IMR-90 (cell line): Measurements from ENCODE around the gene HMGXB3. TPM values are rescaled to one million over a fixed set of nuclear protein-coding genes. Genes with fewer than 3 reads are reported as not detected.

Experiments used
- ATAC-seq: fragments of 200-7000 bp; cut with Tn5 transposase; 2 replicates; pipeline ENCODE4 v1.9.1; 2020; ENCODE audit warnings: low read depth, mild to moderate bottlenecking, moderate library complexity
- BruUV-seq: library from RNA; stranded (reverse); fragments of 400-500 nt; replicated peaks from 2 replicates; lab custom pipeline; 2021; lab: Mats Ljungman, UMichigan
- CTCF ChIA-PET: fragments of 300-600 bp; formaldehyde crosslinking; extraction: SDS; loops from one replicate; lab custom pipeline; 2021; ENCODE audit warnings: antibody characterized with exemption; lab: Yijun Ruan, JAX
- POLR2A ChIA-PET: fragments of 300-600 bp; sonication (Branson Sonifier 250); formaldehyde crosslinking; loops from one replicate; lab custom pipeline; 2022; ENCODE audit warnings: antibody characterized with exemption; ENCODE audit not compliant: unreplicated experiment; lab: Charles Lee
- DNase-seq: peaks from one replicate; pipeline ENCODE4 v3.0.0; 2013
- H2AFZ ChIP-seq: replicated peaks from 2 replicates; pipeline ENCODE3; 2013; ENCODE audit warnings: low read length, mild to moderate bottlenecking; ENCODE audit not compliant: poor library complexity
- H2AK5ac ChIP-seq: 2 replicates; pipeline ENCODE4 v1.6.1; 2013; ENCODE audit warnings: low read depth, low read length, inconsistent platforms
- H2AK9ac ChIP-seq: replicated peaks from 2 replicates; pipeline ENCODE3; 2013; ENCODE audit warnings: mild to moderate bottlenecking, low read depth, low read length, moderate library complexity; ENCODE audit not compliant: poor library complexity
- H2BK120ac ChIP-seq: 2 replicates; pipeline ENCODE4 v1.6.1; 2013; ENCODE audit warnings: low read depth, low read length, inconsistent platforms
- H2BK15ac ChIP-seq: 3 replicates; pipeline ENCODE4 v1.6.1; 2013; ENCODE audit warnings: low read depth, low read length, inconsistent platforms
- H2BK20ac ChIP-seq: 2 replicates; pipeline ENCODE4 v1.6.1; 2013; ENCODE audit warnings: low read depth, mild to moderate bottlenecking, inconsistent platforms, low read length, moderate library complexity
- H2BK5ac ChIP-seq: 2 replicates; pipeline ENCODE4 v1.6.1; 2013; ENCODE audit warnings: mild to moderate bottlenecking, low read depth, low read length, inconsistent platforms; ENCODE audit not compliant: poor library complexity, severe bottlenecking
- H3K14ac ChIP-seq: replicated peaks from 2 replicates; pipeline ENCODE4 v1.6.1; 2013; ENCODE audit warnings: low read depth, low read length, inconsistent platforms
- H3K18ac ChIP-seq: 2 replicates; pipeline ENCODE4 v1.6.1; 2013; ENCODE audit warnings: low read depth, low read length, control low read depth
- H3K23ac ChIP-seq: 2 replicates; pipeline ENCODE4 v1.6.1; 2013; ENCODE audit warnings: low read depth, low read length, inconsistent platforms
- H3K27ac ChIP-seq: 2 replicates; pipeline ENCODE4 v1.5.1; 2013; ENCODE audit warnings: mild to moderate bottlenecking, control low read depth, low read length; ENCODE audit not compliant: insufficient read depth
- H3K27me3 ChIP-seq: 2 replicates; pipeline ENCODE4 v1.6.1; 2013; ENCODE audit warnings: low read length; ENCODE audit not compliant: control insufficient read depth, insufficient read depth
- H3K36me3 ChIP-seq: 2 replicates; pipeline ENCODE4 v1.6.1; 2013; ENCODE audit warnings: low read length, mixed read lengths; ENCODE audit not compliant: control insufficient read depth, insufficient read depth
- H3K4ac ChIP-seq: 2 replicates; pipeline ENCODE4 v1.6.1; 2013; ENCODE audit warnings: low read depth, low read length, inconsistent platforms
- H3K4me1 ChIP-seq: 2 replicates; pipeline ENCODE4 v1.6.1; 2013; ENCODE audit warnings: low read length, mixed read lengths; ENCODE audit not compliant: control insufficient read depth, insufficient read depth
- H3K4me2 ChIP-seq: 2 replicates; pipeline ENCODE4 v1.6.1; 2013; ENCODE audit warnings: low read depth, mild to moderate bottlenecking, control low read depth, low read length, moderate library complexity
- H3K4me3 ChIP-seq: 2 replicates; pipeline ENCODE4 v1.5.1; 2013; ENCODE audit warnings: low read depth, mild to moderate bottlenecking, control low read depth, low read length, moderate library complexity; ENCODE audit not compliant: insufficient read depth
- H3K56ac ChIP-seq: 2 replicates; pipeline ENCODE4 v1.6.1; 2013; ENCODE audit warnings: low read length, inconsistent platforms; ENCODE audit not compliant: insufficient read depth; ENCODE audit errors: extremely low read depth
- H3K79me1 ChIP-seq, 2 experiments: 2 replicates each; pipeline ENCODE4 v1.6.1; 2013; ENCODE audit warnings: low read length in 2 of 2, inconsistent platforms in 1 of 2, low read depth in 1 of 2
- H3K9ac ChIP-seq: 2 replicates; pipeline ENCODE4 v1.6.1; 2013; ENCODE audit warnings: low read depth, low read length, control low read depth
- H3K9me1 ChIP-seq: 2 replicates; pipeline ENCODE4 v1.6.1; 2013; ENCODE audit warnings: low read length, inconsistent platforms; ENCODE audit not compliant: insufficient read depth
- H3K9me3 ChIP-seq: 2 replicates; pipeline ENCODE4 v1.6.1; 2013; ENCODE audit warnings: low read length; ENCODE audit not compliant: control insufficient read depth, insufficient read depth
- H4K20me1 ChIP-seq: 2 replicates; pipeline ENCODE4 v1.6.1; 2013; ENCODE audit warnings: low read length, inconsistent platforms; ENCODE audit not compliant: insufficient read depth
- H4K5ac ChIP-seq: 2 replicates; pipeline ENCODE4 v1.6.1; 2013; ENCODE audit warnings: mild to moderate bottlenecking, low read depth, low read length, control low read depth
- H4K8ac ChIP-seq, 2 experiments: 2 replicates each; pipeline ENCODE4 v1.6.1; 2013; ENCODE audit warnings: low read depth in 2 of 2, low read length in 2 of 2, control low read depth in 1 of 2, inconsistent platforms in 1 of 2
- H4K91ac ChIP-seq: 2 replicates; pipeline ENCODE4 v1.6.1; 2013; ENCODE audit warnings: low read depth, low read length, inconsistent platforms; ENCODE audit not compliant: insufficient read depth
- CTCF ChIP-seq: conservative IDR thresholded peaks from 2 replicates; pipeline ENCODE4 v1.5.1; 2012; ENCODE audit warnings: mild to moderate bottlenecking, low read depth, low read length, improper control_type of control experiment
- FOS ChIP-seq: fragments of 150-350 bp; IDR thresholded peaks from 2 replicates; pipeline ENCODE4 v1.6.1; 2016; ENCODE audit warnings: low read depth, low read length
- MAFK ChIP-seq: IDR thresholded peaks from 2 replicates; pipeline ENCODE4 v1.6.1; 2012; ENCODE audit warnings: low read depth, low read length, improper control_type of control experiment
- MAZ ChIP-seq: IDR thresholded peaks from 2 replicates; pipeline ENCODE4 v1.6.1; 2012; ENCODE audit warnings: low read depth, mild to moderate bottlenecking, low read length, improper control_type of control experiment, moderate library complexity, borderline replicate concordance
- POLR2A ChIP-seq: IDR thresholded peaks from 2 replicates; pipeline ENCODE4 v1.6.1; 2012; ENCODE audit warnings: mild to moderate bottlenecking, low read depth, low read length
- RAD21 ChIP-seq: IDR thresholded peaks from 2 replicates; pipeline ENCODE4 v1.6.1; 2012; ENCODE audit warnings: low read length, improper control_type of control experiment
- RCOR1 ChIP-seq: IDR thresholded peaks from 2 replicates; pipeline ENCODE4 v1.6.1; 2012; ENCODE audit warnings: mild to moderate bottlenecking, low read length, improper control_type of control experiment; ENCODE audit not compliant: insufficient replicate concordance
- WGBS, 2 experiments: methylation state at CpG; one replicate each; pipeline versions ENCODE4 v1.1.5 to v1.1.7; 2013; ENCODE audit warnings: missing lambda C conversion rate in 2 of 2; ENCODE audit not compliant: insufficient read length in 1 of 2; ENCODE audit errors: extremely low coverage in 2 of 2; 5-methylcytosine and 5-hydroxymethylcytosine counted together
- dilution Hi-C: fragments of 300-500 bp; cut with HindIII; formaldehyde crosslinking; loops from one replicate; pipeline ENCODE4 v1.14.3; 2018; ENCODE audit warnings: low sequenced_read_pairs; ENCODE audit not compliant: unreplicated experiment
- in situ Hi-C: fragments of 300-500 bp; cut with MboI; formaldehyde crosslinking; loops from 3 replicates; pipeline ENCODE4 v1.14.3; 2019; ENCODE audit warnings: low sequenced_read_pairs, inconsistent platforms, mixed read lengths
- intact Hi-C: fragments of 100-400 bp; cut with micrococcal nuclease; formaldehyde crosslinking; loops from 2 replicates; pipeline ENCODE4 v1.10.0; 2022
- polyA plus RNA-seq, 3 experiments: library from polyadenylated mRNA; depleted of rRNA; stranded (reverse); fragments of >200 nt; gene quantifications; 2 replicates each; pipeline ENCODE4 v1.2.3, GENCODE V29; 2012; ENCODE audit warnings: low replicate concordance in 1 of 3
- total RNA-seq: library from RNA; depleted of rRNA; stranded (reverse); fragments of >200 nt; gene quantifications from 2 replicates; pipeline ENCODE4 v1.2.3, GENCODE V29; 2012

Gene HMGXB3
- total and polyA plus RNA-seq, 2 of the 4 experiments (the other 2 are of a cell fraction), result 27.6 to 30.6 TPM

GRCh38 chr5:150064681-150065220 is 64.2 kb downstream of the HMGXB3 start (continued):
- TF ChIP-seq CTCF, result no peak

- Histone ChIP-seq H3K14ac (peak overlapping the region; percentile 91), H3K36me3 (no peaks in the 10 kb centered on the region), H3K79me1 (no peaks in the 10 kb centered on the region; a peak in 1 of 4 replicates), H2BK120ac (peak overlapping the region; percentile 85), H2BK5ac (peak overlapping the region; percentile 81), H3K4me1 (peaks cover 33% of the 10 kb centered on the region), H3K9ac (no peak overlapping the region), H3K9me3 (no peaks in the 10 kb centered on the region), H3K4ac (peak overlapping the region; percentile 94), H3K4me2 (0 out of 2 replicates have a peak overlapping the region, but pooled peaks have one; percentile 1), H3K9me1 (peaks cover 47% of the 10 kb centered on the region), H2AK9ac (peak overlapping the region; percentile 93), H2AFZ (peak overlapping the region; percentile 82), H2AK5ac (peak overlapping the region; percentile 94), H3K56ac (no peak overlapping the region), H3K4me3 (no peak overlapping the region), H3K27me3 (no peaks in the 10 kb centered on the region), H4K20me1 (no peaks in the 10 kb centered on the region), H4K5ac (peak overlapping the region; percentile 17; the same call in 1 of the 2 replicates), H3K27ac (peak overlapping the region; percentile 48; the same call in 1 of the 2 replicates), H3K18ac (peak overlapping the region; percentile 31), H4K8ac (peak overlapping the region; percentile 86 to 94; a peak in 3 of 4 replicates), H2BK20ac (peak overlapping the region; percentile 89), H4K91ac (peak overlapping the region; percentile 95), H2BK15ac (peak overlapping the region; percentile 81; the same call in 2 of the 3 replicates), H3K23ac (peak overlapping the region; percentile 72; the same call in 1 of the 2 replicates)
- ATAC-seq (peak; percentile 67), DNase-seq (peak; percentile 76)
- intact Hi-C loops (loop anchor here (5.0 kb wide), 1 partner anchor 47 kb away; no protein-coding TSS in a partner anchor), dilution Hi-C loops (no loop called here), in situ Hi-C loops (no loop called here)
- 34% methylated on average over 2 of the region's 6 CpGs; no CpG with 5 or more reads in 1 of the 2 experiments for WGBS, 2 experiments
- BruUV-seq, result no TSS peak
- CTCF ChIA-PET, result interaction anchor here (0.6 kb wide), 1 partner anchor 129 kb away, joined by 3 read pairs; no protein-coding TSS in a partner anchor
- TF ChIP-seq POLR2A (no peak), MAFK (peak; percentile 67; the same call in 1 of the 2 replicates), MAZ (peak; percentile 50; the same call in 1 of the 2 replicates), RAD21 (no peak), FOS (peak; percentile 51; the same call in 1 of the 2 replicates), RCOR1 (no peak)
- POLR2A ChIA-PET, result interaction anchor here (0.6 kb wide), 1 partner anchor 69 kb away, joined by 3 read pairs; no protein-coding TSS in a partner anchor
These were observed 64.8 kb downstream of the HMGXB3 start for GRCh38 chr5:150065346-150065745.
